Measurements from ENCODE around the gene ARHGEF2.
A peak's percentile ranks its signal among the peaks of the same experiment; 100 is the strongest.

Gene ARHGEF2

DNA sequence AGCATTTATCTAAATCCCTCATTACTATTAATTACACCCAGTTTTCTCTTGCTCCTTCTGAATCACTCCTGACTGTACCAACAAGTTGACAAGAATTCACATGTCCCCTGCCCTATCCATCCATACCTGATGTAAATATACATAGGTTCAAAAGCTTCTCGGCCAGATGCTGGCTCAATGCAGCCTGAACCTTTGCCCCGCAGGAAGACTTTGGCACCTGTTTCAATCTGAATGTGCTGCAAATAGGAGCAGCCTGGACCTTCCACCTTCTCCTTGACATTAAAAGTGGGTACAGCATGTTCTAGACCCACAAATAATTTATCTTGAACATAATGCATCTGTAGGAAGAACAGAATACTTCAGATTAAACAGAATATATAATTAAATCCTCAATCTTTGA, 52.8 kb downstream of the ARHGEF2 start:
- no peak for FAIRE-seq

DNA sequence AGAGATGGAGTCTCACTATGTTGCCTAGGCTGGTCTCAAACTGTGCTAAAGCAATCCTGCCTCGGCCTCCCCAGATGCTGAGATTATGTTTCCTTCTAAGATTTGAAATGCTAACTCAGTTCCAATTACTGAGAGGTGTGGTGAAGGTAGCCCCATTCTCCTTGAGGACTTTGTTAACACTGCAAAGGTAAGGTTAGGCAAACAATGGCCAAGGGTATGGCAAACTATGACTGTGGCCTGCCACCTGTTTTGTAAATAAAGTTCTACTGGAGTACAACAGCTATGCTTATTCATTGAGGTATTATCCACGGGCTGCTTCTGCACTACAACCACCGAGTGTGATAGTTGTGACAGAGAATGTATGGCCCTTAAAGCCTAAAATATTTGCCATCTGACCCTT, 57.6 kb downstream of the ARHGEF2 start:
- FAIRE-seq (no peak), DNase-seq (ENCODE audit: extremely low spot score, insufficient read length, low read depth) (no peak)

More for the DNA sequence above, 52.8 kb downstream of the ARHGEF2 start:
- no peak for DNase-seq (ENCODE audit: extremely low spot score, insufficient read length, low read depth)

DNA sequence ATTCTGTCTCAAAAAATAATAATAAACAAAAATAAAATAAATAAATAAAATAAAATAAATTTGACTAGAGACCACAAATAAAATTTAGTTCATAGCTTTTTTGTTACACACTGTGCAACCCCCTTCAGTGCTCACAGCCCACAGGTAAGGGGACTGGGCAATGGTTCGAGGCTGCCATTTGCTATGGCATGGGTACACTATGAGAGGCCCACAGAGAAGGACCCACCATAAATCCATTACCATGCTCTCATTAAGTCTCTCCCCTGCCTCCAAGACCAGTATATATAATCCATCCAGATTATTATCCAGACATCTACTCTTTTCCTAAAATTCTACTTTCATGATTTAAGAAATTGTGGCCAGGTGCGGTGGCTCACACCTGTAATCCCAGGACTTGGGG, 58.5 kb downstream of the ARHGEF2 start:
- FAIRE-seq (no peak), DNase-seq (ENCODE audit: extremely low spot score, insufficient read length, low read depth) (no peak)

DNA sequence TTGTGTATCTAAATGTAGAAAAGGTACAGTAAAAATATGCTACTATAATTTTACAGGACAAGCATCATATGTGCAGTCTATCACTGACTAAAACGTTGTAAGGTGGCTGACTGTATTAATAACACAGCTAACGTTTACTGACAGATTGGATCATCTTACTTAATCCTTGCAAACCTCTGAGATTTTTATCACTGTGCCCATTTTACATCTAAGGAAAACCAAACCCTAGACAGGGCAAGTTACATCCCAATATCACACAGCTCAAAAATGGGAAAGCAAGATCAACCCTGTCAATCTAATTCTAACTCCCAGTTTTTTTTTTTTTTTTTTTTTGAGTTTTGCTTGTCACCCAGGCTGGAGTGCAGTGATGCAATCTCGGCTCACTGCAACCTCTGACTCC, 59.7 kb downstream of the ARHGEF2 start:
- DNase-seq (ENCODE audit: extremely low spot score, insufficient read length, low read depth) (no peak), FAIRE-seq (no peak)

DNA sequence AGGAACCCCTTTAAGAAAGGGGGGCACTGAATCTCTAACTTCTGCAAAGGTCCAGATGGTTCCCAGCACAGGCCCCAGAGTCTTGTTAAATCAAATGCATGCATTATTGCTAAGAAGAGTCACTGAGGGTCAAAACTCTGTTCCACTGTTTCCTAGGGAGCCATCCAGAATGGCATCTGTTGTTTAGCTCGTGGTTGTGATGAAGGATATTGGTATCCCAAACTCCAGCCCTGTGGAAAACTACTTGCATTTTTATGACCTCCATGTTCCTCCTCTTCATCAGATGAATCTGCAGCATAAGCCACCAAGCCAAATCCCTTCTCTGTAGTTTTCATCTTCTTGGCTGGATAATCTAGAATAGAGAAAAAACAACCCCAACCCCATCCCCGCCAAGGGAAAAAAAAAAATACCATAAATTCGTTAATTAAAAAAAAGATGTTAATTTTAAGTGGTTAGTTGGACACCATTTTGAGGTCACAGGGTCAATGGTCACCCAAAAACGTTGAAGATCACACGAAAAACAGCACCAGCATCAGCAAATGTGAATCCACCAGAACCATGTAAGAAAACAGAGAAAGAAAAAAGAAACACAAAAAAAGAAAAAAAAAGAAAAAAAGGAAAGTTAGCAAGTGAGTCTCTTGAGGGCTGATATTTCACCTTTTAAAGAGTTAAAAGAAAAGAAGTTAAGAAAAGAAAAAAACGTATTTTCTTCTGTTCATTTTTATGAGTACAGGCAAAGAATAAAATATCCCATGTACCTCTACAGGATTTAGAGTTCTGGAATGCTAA, 64.2 kb downstream of the ARHGEF2 start:
- no peak for DNase-seq (ENCODE audit: extremely low spot score, insufficient read length, low read depth)
- no peak for FAIRE-seq

DNA sequence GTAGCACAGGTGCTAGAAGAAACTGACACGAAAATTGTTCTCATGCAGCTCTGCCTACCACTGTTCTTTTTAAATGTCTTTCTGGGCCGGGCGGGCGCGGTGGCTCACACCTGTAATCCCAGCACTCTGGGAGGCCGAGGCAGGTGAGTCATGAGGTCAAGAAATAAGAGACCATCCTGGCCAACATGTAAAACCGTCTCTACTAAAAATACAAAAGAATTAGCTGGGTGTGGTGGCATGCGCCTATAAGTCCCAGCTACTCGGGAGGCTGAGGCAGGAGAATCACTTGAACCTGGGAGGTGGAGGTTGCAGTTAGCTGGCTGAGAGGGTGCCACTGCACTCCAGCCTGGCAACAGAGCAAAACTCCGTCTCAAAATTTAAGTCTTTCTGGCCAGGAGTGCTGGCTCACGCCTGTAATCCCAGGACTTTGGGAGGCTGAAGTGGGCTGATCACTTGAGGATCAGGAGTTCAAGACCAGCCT, 66.3 kb downstream of the ARHGEF2 start:
- DNase-seq (ENCODE audit: extremely low spot score, insufficient read length, low read depth) (no peak), FAIRE-seq (no peak)

DNA sequence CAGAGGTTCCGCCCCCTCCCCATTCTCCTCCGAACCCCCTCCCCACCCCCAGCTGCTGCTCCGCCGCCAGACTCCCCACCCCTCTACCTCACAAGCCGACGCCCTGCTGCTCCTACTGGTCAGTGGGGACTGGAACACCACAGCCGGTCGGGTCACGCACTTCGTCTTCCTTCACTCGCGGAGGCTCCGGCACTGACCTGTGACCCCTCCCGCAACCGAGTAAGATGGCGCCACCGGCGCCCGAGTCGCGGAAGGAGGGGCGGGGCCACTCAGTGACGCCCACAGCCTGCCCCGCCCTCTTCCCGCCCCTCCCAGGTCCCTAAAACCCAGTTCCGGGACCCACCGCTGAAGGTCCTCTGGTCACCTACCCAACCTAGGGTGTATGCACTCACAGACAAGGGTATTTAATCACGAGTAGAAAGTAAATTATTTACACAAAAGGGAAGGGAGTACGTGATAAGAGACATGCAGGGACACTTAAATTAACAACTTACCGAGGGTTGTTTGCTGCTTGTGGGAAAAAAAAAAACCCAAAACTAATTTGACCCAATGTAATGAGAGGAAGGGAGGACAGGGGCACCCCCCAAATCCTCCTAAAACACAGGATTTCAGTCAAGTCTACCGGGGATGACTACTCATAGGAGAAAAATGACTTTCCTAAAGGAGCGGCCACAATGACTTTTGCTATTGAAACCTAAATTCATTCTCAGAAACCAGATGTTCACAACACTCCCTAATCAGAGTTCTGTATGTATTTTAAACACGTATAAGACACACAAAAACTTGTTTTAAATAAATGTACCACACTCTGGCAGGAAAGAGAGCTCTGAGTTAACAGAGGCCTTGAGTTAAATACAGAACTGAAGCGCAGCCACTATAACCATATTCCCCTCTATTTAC, 66.9 kb downstream of the ARHGEF2 start, which contains the start of gene RIT1:
TSS of gene RIT1 (minus strand) at position 194 of the 900 bp plus-strand sequence. CDS start 588 bp downstream, outside the sequence.
- DNase-seq (ENCODE audit: extremely low spot score, insufficient read length, low read depth) (peak; percentile 83), FAIRE-seq (peak; percentile 89)

DNA sequence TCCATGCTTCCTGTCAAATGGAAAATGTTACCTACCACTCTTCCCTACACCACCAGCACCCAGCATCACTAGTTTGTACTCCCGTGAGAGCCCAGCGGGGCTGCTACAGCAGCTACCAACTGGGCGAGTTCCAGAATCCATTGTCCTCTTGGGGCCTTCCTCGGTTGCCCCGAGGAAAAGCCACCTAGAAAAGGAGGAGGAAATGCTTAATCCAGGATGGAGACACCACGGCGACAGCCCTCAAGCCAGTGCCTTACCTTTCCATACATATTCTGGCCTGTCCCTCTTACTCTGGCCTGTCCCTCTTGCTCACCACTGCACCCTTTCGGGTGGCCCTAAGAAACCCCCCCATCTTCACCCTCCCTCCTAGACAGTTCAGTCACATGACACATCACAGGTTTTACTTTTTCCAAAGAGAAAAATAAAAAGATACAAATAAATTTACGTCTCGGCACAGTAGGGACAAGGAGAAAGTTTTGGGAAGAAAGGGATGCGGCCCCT, 67.7 kb downstream of the ARHGEF2 start:
- no peak for FAIRE-seq

DNA sequence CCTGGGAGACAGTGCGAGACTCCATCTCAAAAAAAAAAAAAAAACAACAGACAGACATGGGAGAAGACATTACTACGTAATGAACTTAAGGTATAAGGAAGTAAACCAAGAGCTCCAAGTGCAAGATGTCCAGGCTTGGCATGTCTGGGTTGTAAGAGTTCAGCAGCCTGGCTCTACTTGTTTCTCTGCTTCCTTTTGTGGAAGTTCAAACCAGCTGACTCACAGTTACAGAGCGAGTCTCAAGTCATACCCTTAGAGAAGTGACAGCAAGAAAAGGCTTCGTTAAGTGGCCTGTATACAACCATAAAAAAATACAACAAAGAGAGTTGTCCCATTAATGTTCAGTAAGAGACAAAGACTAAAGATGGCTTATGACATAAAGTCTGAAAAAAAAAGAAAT, 68.5 kb downstream of the ARHGEF2 start:
- FAIRE-seq (peak; percentile 21), DNase-seq (ENCODE audit: extremely low spot score, insufficient read length, low read depth) (no peak)

More for the DNA sequence above, 67.7 kb downstream of the ARHGEF2 start:
- DNase-seq (ENCODE audit: extremely low spot score, insufficient read length, low read depth): no peak

DNA sequence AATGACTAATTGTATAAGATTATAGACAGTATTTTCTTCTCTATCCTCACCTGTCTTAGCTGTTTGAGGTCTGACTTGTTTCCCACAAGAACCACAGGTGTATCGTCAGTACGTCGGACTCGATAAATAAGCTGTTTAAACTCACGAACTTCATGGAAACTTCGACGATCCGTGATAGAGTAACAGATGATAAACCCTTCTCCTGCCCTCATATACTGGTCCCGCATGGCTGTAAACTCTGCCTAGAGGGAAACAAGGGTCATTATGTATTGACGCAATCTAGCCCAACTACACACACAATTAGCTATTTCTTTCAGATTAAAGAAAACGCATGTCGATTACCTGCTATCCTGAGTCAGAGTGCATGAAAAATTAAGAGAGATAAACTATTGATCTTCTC, 74.1 kb downstream of the ARHGEF2 start:
- no peak for DNase-seq (ENCODE audit: extremely low spot score, insufficient read length, low read depth)

DNA sequence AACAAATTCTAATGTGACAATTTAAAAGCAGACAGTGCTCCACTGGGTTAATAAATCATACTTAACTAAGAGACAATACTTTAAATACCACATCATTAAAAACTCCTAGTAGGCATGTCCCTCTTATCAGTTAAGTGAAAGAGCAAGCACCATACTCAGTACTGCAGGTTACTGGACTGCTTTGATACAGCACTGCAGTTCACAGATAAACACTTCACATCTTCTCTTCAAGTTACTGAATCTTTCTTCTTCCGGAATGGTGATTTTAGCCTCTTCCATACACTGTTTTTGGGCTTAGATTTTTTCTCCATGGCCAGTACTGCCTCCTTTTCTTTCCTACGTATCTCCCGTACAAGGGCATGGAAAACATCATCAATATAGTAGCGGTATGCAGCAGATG, 78.2 kb downstream of the ARHGEF2 start:
- no peak for DNase-seq (ENCODE audit: extremely low spot score, insufficient read length, low read depth)
- FAIRE-seq: no peak

More for the DNA sequence above, 74.1 kb downstream of the ARHGEF2 start:
- FAIRE-seq: no peak

DNA sequence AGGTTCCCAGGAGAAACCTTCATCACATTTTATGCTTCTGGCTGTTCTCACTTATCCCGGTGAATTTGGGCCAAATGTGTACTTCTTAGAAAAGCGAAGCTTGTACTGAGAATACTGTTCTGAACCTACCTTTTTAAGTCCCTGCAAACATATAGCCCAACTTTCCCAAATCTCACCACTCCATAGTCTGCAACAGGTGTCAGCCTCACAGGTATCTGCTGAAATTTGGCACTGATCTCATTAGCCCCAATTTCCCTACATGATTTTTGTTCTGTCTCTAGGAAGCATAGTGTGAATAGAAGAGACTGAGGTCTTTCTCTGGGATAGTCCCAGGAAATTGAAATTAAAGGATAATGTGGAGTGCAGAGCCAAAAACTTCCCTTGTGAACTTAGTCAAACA, 78.7 kb downstream of the ARHGEF2 start:
- no peak for DNase-seq (ENCODE audit: extremely low spot score, insufficient read length, low read depth)
- FAIRE-seq: no peak

DNA sequence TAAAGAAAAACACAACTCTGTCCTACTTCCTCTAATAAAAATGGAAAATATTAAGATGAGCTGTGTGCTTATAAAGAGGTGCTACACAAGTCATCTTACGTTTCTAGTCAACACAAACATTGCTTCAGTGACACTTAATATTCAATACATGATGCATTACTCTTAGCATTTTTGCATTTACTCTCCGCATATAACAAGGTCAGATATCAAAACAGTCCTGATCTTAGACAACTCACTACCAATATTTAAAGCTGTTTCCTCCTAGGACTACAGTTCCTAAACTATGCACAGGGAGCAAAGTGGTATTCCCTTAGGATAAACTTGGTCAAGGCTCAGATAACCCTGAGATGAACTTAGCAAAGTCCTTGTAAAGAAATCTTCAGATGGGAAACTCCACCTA, 79.5 kb downstream of the ARHGEF2 start:
- no peak for DNase-seq (ENCODE audit: extremely low spot score, insufficient read length, low read depth)
- no peak for FAIRE-seq

DNA sequence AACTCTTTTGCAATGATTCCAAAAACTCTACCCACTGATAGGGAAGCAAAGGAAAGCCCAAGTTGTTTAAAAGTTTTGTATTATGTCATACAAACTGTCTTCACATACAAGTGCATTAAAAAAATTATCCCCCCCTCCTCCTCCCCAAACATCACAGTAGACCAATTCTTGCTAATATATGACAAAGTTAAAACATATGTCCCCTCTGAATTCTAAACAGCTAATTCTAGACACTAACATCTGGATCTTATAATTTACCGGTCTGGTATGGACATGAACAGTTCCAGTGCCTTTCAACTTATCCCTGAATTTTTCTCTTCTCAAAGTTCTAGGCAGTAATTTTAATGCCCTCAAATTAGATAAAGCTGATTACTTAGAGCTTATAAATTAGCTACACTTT, 80.6 kb downstream of the ARHGEF2 start:
- DNase-seq (ENCODE audit: extremely low spot score, insufficient read length, low read depth) (no peak), FAIRE-seq (no peak)

Measured in GM18507 (cell line).